Endothelial cell of umbilical vein (primary cell): Measurements from ENCODE around the gene ACSL4. TPM values are rescaled to one million over a fixed set of nuclear protein-coding genes. Genes with fewer than 3 reads are reported as not detected.

Experiments
- BruUV-seq: library from RNA; stranded (reverse); fragments of 400-500 nt; replicated peaks from 2 replicates; lab custom pipeline; 2021; lab: Mats Ljungman, UMichigan
- CTCF ChIA-PET: fragments of 300-600, 350-600 bp; sonication (Branson Sonifier 250); formaldehyde crosslinking; loops from one replicate; lab custom pipeline; 2021; ENCODE audit warnings: antibody characterized with exemption, inconsistent platforms; lab: Charles Lee
- POLR2A ChIA-PET: fragments of 300-600, 350-600 bp; sonication (Branson Sonifier 250); formaldehyde crosslinking; loops from one replicate; lab custom pipeline; 2021; ENCODE audit warnings: antibody characterized with exemption, inconsistent platforms; lab: Charles Lee
- DNase-seq: peaks from one replicate; pipeline ENCODE4 v3.0.0-alpha.2; 2011; ENCODE audit warnings: low read depth, low spot score
- FAIRE-seq: peaks from 2 replicates; lab custom pipeline; 2011; peaks lifted over from hg19 to GRCh38; lab: Jason Lieb, UNC
- H2AFZ ChIP-seq: 2 replicates; pipeline ENCODE4 v1.6.0; 2012; ENCODE audit warnings: low read depth, low read length, control low read depth, inconsistent platforms
- H3K27ac ChIP-seq: 2 replicates; pipeline ENCODE4 v1.5.1; 2011; ENCODE audit warnings: low read depth, mild to moderate bottlenecking, control low read depth, low read length, moderate library complexity; ENCODE audit not compliant: insufficient read depth
- H3K27me3 ChIP-seq, 2 experiments: 2 replicates each; pipeline versions ENCODE4 v1.6.0 to v1.6.1; 2011; ENCODE audit warnings: low read length in 2 of 2, mixed read lengths in 1 of 2; ENCODE audit not compliant: control insufficient read depth in 2 of 2, insufficient read depth in 2 of 2
- H3K36me3 ChIP-seq, 2 experiments: 2 replicates in 1 of 2; 3 replicates in 1 of 2; pipeline ENCODE4 v1.5.1; 2011; ENCODE audit warnings: low read length in 2 of 2, mild to moderate bottlenecking in 1 of 2, moderate library complexity in 1 of 2; ENCODE audit not compliant: control insufficient read depth in 2 of 2, insufficient read depth in 2 of 2; ENCODE audit errors: extremely low read depth in 1 of 2
- H3K4me1 ChIP-seq: 3 replicates; pipeline ENCODE4 v1.5.1; 2011; ENCODE audit warnings: mild to moderate bottlenecking, low read length; ENCODE audit not compliant: control insufficient read depth, insufficient read depth; ENCODE audit errors: extremely low read depth
- H3K4me2 ChIP-seq: 2 replicates; pipeline ENCODE4 v1.6.1; 2011; ENCODE audit warnings: low read length, control low read depth, mixed read lengths; ENCODE audit not compliant: insufficient read depth
- H3K4me3 ChIP-seq, 3 experiments: fragments of 200-600 bp in 1 of 3; sonication (generic), shearing (Covaris generic) in 1 of 3; replicated peaks in 1 of 3; 2 replicates each; pipeline ENCODE4 v1.5.1; 2011 to 2016; ENCODE audit warnings: control low read depth in 3 of 3, low read length in 3 of 3, mild to moderate bottlenecking in 2 of 3, inconsistent platforms in 1 of 3, low read depth in 1 of 3, moderate library complexity in 1 of 3; ENCODE audit not compliant: insufficient read depth in 1 of 3
- H3K79me2 ChIP-seq: 2 replicates; pipeline ENCODE4 v1.6.0; 2012; ENCODE audit warnings: low read length, inconsistent platforms; ENCODE audit not compliant: control insufficient read depth, insufficient read depth
- H3K9ac ChIP-seq: replicated peaks from 2 replicates; pipeline ENCODE3; 2011; ENCODE audit warnings: low read length, control low read depth; ENCODE audit not compliant: insufficient read depth; ENCODE audit errors: extremely low read depth
- H3K9me1 ChIP-seq: replicated peaks from 3 replicates; pipeline ENCODE4 v1.6.0; 2011; ENCODE audit warnings: mild to moderate bottlenecking, low read length; ENCODE audit not compliant: control insufficient read depth, insufficient read depth; ENCODE audit errors: extremely low read depth
- H3K9me3 ChIP-seq: replicated peaks from 2 replicates; pipeline ENCODE4 v1.5.1; 2012; ENCODE audit warnings: low read length, inconsistent platforms; ENCODE audit not compliant: control insufficient read depth, insufficient read depth
- H4K20me1 ChIP-seq: replicated peaks from 2 replicates; pipeline ENCODE3; 2011; ENCODE audit warnings: mild to moderate bottlenecking, low read length; ENCODE audit not compliant: control insufficient read depth, insufficient read depth; ENCODE audit errors: extremely low read depth
- CTCF ChIP-seq, 2 donors: IDR thresholded peaks; 1 replicate in 1 of 2; 2 replicates in 1 of 2; pipeline ENCODE4 v1.5.1; 2011; ENCODE audit warnings: low read length in 2 of 2, mild to moderate bottlenecking in 2 of 2, moderate library complexity in 2 of 2, control low read depth in 1 of 2, inconsistent platforms in 1 of 2, low read depth in 1 of 2; ENCODE audit not compliant: insufficient read depth in 1 of 2; ENCODE audit errors: extremely low read depth in 1 of 2
- EZH2 ChIP-seq: IDR thresholded peaks from 2 replicates; pipeline ENCODE4 v1.6.1; 2012; ENCODE audit warnings: borderline replicate concordance, low read depth, mild to moderate bottlenecking, moderate library complexity, low read length, inconsistent platforms; ENCODE audit not compliant: severe bottlenecking
- FOS ChIP-seq: IDR thresholded peaks from 2 replicates; pipeline ENCODE4 v1.6.1; 2011; ENCODE audit warnings: mild to moderate bottlenecking, low read length, moderate library complexity, borderline replicate concordance; ENCODE audit not compliant: insufficient read depth
- GATA2 ChIP-seq: IDR thresholded peaks from 2 replicates; pipeline ENCODE4 v1.7.0; 2011; ENCODE audit warnings: low read depth, mild to moderate bottlenecking, moderate library complexity, mixed read lengths, low read length; ENCODE audit not compliant: insufficient read length, insufficient read depth
- JUN ChIP-seq: IDR thresholded peaks from 2 replicates; pipeline ENCODE4 v1.6.1; 2011; ENCODE audit warnings: borderline replicate concordance, low read depth; ENCODE audit not compliant: insufficient read length, insufficient read depth
- MAX ChIP-seq: IDR thresholded peaks from 2 replicates; pipeline ENCODE4 v1.6.1; 2011; ENCODE audit not compliant: insufficient read depth, insufficient read length
- MYC ChIP-seq: IDR thresholded peaks from one replicate; pipeline ENCODE4 v1.6.1; 2011; ENCODE audit warnings: mild to moderate bottlenecking, low read depth, low read length
- POLR2A ChIP-seq: IDR thresholded peaks from 2 replicates; pipeline ENCODE4 v1.6.1; 2012; ENCODE audit warnings: low read depth, mild to moderate bottlenecking, control low read depth, low read length
- POLR2AphosphoS5 ChIP-seq: IDR thresholded peaks from 2 replicates; pipeline ENCODE4 v1.6.1; 2012; ENCODE audit warnings: low read depth, mild to moderate bottlenecking, control low read depth, low read length, moderate library complexity; ENCODE audit not compliant: insufficient read depth
- dilution Hi-C: fragments of 300-500 bp; cut with MboI; formaldehyde crosslinking; loops from one replicate; pipeline ENCODE4 v1.15.0; 2019; ENCODE audit warnings: low sequenced_read_pairs; ENCODE audit not compliant: extremely low pct_ligation_motif_present
- intact Hi-C: fragments of 100-400 bp; cut with micrococcal nuclease; formaldehyde crosslinking; loops from one replicate; pipeline ENCODE4 v1.10.0; 2022
- polyA plus RNA-seq, 4 experiments: library from polyadenylated mRNA; depleted of rRNA in 3 of 4; stranded (reverse) in 3 of 4; unstranded in 1 of 4; fragments of >200 nt; gene quantifications; 2 replicates each; pipeline versions ENCODE4 v1.2.1 to v1.2.3, GENCODE V29; 2011 to 2012; ENCODE audit warnings: missing spikeins in 1 of 4
- total RNA-seq: library from RNA; stranded (reverse); gene quantifications from 2 replicates; pipeline ENCODE4 v1.2.3, GENCODE V29; 2021

ACSL4 gene
- total and polyA plus RNA-seq, 2 donors (not counting 3 experiments of a cell fraction or from before 2014, with no cell fraction given): 20.7 to 85.5 TPM

- H3K36me3 ChIP-seq: no peaks in the 10 kb centered on the region
- BruUV-seq: no TSS peak
- H3K4me1 ChIP-seq: no peaks in the 10 kb centered on the region
- H3K79me2 ChIP-seq: no peaks in the 10 kb centered on the region
- no peak overlapping the region for H3K4me3 ChIP-seq
- H3K4me2 ChIP-seq: no peak overlapping the region
- H3K27me3 ChIP-seq: no peaks in the 10 kb centered on the region
- no peak for FAIRE-seq
- no peak overlapping the region for H2AFZ ChIP-seq
- DNase-seq: no peak
- intact Hi-C loops: no loop called here
- dilution Hi-C loops: no loop called here
- no peaks in the 10 kb centered on the region for H3K9me3 ChIP-seq
- no peak for TF ChIP-seq GATA2
- TF ChIP-seq EZH2: no peak
- TF ChIP-seq MYC: no peak
- no peak for TF ChIP-seq JUN
- TF ChIP-seq CTCF (IDR thresholded peaks at IDR 0.05; ENCODE audit: extremely low read depth in 1 of 2, insufficient read depth in 1 of 2, low read depth in 1 of 2, low read length in 2 of 2): no peak
- TF ChIP-seq MAX: no peak
- no peak for TF ChIP-seq FOS
- no peak for TF ChIP-seq POLR2AphosphoS5
- no peak for TF ChIP-seq POLR2A
- H3K9ac ChIP-seq: no peak overlapping the region
- H4K20me1 ChIP-seq: no peaks in the 10 kb centered on the region
- POLR2A ChIA-PET: no interaction called here
- CTCF ChIA-PET: interaction anchor here (1.3 kb wide), 1 partner anchor 82 kb away, joined by 6 read pairs; no protein-coding TSS in a partner anchor
- H3K27ac ChIP-seq: no peak overlapping the region
- no peaks in the 10 kb centered on the region for H3K9me1 ChIP-seq
Observed at GRCh38 chrX:109774706-109775105, 41.6 kb upstream of the ACSL4 start.
